ENCODE results near the gene VPS37D.
A peak's percentile ranks its signal among the peaks of the same experiment; 100 is the strongest.
"Not testable (repeated sequence)": the region's sequence is repeated elsewhere in the genome, so short reads cannot be mapped to it uniquely, and the experiment has no call there.

The VPS37D gene

GRCh38 chr7:73706126-73707044 is 38.8 kb downstream of the VPS37D start:
- no peak for DNase-seq (ENCODE audit: low read depth)

- no peak for DNase-seq (ENCODE audit: low read depth)
These were observed 39.5 kb downstream of the VPS37D start for GRCh38 chr7:73707045-73707631.

- no peak for DNase-seq (ENCODE audit: low read depth)
These were observed 41.4 kb downstream of the VPS37D start for GRCh38 chr7:73708961-73709549.

GRCh38 chr7:73712773-73713172 is 45.1 kb downstream of the VPS37D start:
- no peak for DNase-seq (ENCODE audit: low read depth)

- not testable (repeated sequence) for DNase-seq (ENCODE audit: low read depth)
These were observed 45.7 kb downstream of the VPS37D start for GRCh38 chr7:73713319-73713718.

GRCh38 chr7:73715648-73716317 is 48.2 kb downstream of the VPS37D start:
- DNase-seq (ENCODE audit: low read depth), result no peak

GRCh38 chr7:73716318-73716890 is 48.8 kb downstream of the VPS37D start:
- DNase-seq (ENCODE audit: low read depth), result no peak

- DNase-seq (ENCODE audit: low read depth), result no peak
These were observed 49.6 kb downstream of the VPS37D start for GRCh38 chr7:73717025-73717807.

- DNase-seq (ENCODE audit: low read depth), result peak; percentile 56
These were observed 50.4 kb downstream of the VPS37D start for GRCh38 chr7:73717991-73718405.

- no peak for DNase-seq (ENCODE audit: low read depth)
These were observed 50.8 kb downstream of the VPS37D start for GRCh38 chr7:73718438-73718881.

GRCh38 chr7:73718905-73719805 is 51.5 kb downstream of the VPS37D start, which contains the start of gene STX1A:
TSS of gene STX1A (minus strand) at chr7:73719669. CDS start at chr7:73719631, 38 bp downstream.
- DNase-seq (ENCODE audit: low read depth), result peak; percentile 68

- no peak for DNase-seq (ENCODE audit: low read depth)
These were observed 52.2 kb downstream of the VPS37D start for GRCh38 chr7:73719806-73720169.

GRCh38 chr7:73720443-73720842 is 52.8 kb downstream of the VPS37D start:
- DNase-seq (ENCODE audit: low read depth), result not testable (repeated sequence)

GRCh38 chr7:73721377-73721817 is 53.8 kb downstream of the VPS37D start:
- no peak for DNase-seq (ENCODE audit: low read depth)
